ENCODE data around the gene TAOK1.

TAOK1 gene

DNA sequence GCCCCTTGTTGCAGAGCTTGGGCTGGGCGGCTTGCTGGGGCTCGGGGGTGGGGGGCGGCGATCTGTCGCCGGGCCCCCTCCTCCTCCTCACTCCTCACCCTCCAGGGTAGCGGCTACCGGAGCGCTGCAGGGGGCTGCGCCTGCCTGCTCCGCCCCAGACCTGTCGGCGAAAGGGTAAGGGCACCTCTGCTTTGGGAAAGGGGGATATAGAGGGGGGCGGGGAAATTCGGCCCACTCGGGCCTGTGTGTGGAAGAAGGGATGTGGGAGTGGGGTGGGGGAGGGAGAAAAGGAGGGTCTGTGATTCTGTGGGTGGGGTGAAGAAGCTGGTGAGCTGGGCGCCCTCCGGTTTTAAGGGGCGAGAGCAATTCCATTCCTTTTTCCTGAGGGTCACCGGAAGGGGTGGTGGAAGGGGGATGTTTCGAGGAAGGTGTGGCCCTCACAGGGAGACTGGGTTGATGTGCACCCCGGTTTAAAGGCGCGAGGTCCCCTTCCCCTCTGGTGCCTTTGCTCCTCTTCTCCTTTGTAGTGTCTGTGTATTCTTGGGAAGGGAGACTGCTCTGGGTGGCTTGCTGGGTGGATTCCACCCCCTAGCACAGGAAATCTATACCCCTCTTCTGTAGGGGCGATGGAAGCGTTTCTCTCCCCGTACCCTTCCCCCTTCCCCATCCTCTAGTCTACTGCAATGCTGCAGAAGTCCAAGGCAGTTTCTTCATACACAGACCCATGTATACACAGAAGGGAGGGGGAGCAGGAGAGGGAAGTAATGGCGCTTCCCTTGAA is 878 bp downstream of the TAOK1 start (continued):
- TF ChIP-seq SALL2 (tag by site-specific recombination; IDR thresholded peaks at IDR 0.05; ENCODE audit: borderline replicate concordance) (no peak), ZNF274 (IDR thresholded peaks at IDR 0.05; ENCODE audit: low read length) (no peak), ZNF274 (tag by site-specific recombination; IDR thresholded peaks at IDR 0.05; ENCODE audit: borderline replicate concordance) (no peak), PRDM1 (tag by site-specific recombination; IDR thresholded peaks at IDR 0.05) (no peak), ZNF621 (tag by site-specific recombination; IDR thresholded peaks at IDR 0.05) (no peak), ZXDB (tag by site-specific recombination; IDR thresholded peaks at IDR 0.05) (no peak), ZNF23 (tag by site-specific recombination; IDR thresholded peaks at IDR 0.05; ENCODE audit: borderline replicate concordance) (no peak), ZNF133 (tag by site-specific recombination; IDR thresholded peaks at IDR 0.05) (no peak), MEIS1 (CRISPR knock-in tag; IDR thresholded peaks at IDR 0.05; ENCODE audit: borderline replicate concordance) (no peak), KLF16 (tag by site-specific recombination; IDR thresholded peaks at IDR 0.05) (peak; percentile 70), ZNF544 (tag by site-specific recombination; IDR thresholded peaks at IDR 0.05) (no peak), KLF8 (tag by site-specific recombination; IDR thresholded peaks at IDR 0.05) (peak; percentile 46; the same call in 1 of the 2 replicates), ZNF654 (tag by site-specific recombination; IDR thresholded peaks at IDR 0.05; ENCODE audit: low read depth) (no peak), TRIM28 (IDR thresholded peaks at IDR 0.05; ENCODE audit: borderline replicate concordance, low read length) (no peak), ZNF514 (tag by site-specific recombination; IDR thresholded peaks at IDR 0.05) (no peak), GLIS1 (tag by site-specific recombination; IDR thresholded peaks at IDR 0.05) (peak; percentile 62), ZNF341 (tag by site-specific recombination; IDR thresholded peaks at IDR 0.05; ENCODE audit: low read depth) (peak; percentile 71), ZNF792 (tag by site-specific recombination; IDR thresholded peaks at IDR 0.05) (no peak), EGR2 (tag by site-specific recombination; IDR thresholded peaks at IDR 0.05; ENCODE audit: low read depth) (peak; percentile 91), IKZF3 (tag by site-specific recombination; IDR thresholded peaks at IDR 0.05) (peak; percentile 15; the same call in 1 of the 2 replicates), MZF1 (tag by site-specific recombination; IDR thresholded peaks at IDR 0.05; ENCODE audit: borderline replicate concordance) (no peak; the same call in 1 of the 2 replicates), GLIS2 (tag by site-specific recombination; IDR thresholded peaks at IDR 0.05) (peak; percentile 62), ZNF174 (tag by site-specific recombination; IDR thresholded peaks at IDR 0.05) (no peak), ZBTB17 (tag by site-specific recombination; IDR thresholded peaks at IDR 0.05) (peak; percentile 22; the same call in 1 of the 2 replicates), KLF10 (tag by site-specific recombination; IDR thresholded peaks at IDR 0.05) (0 out of 2 replicates have a peak, but pooled peaks have one; percentile 28)
- TF ChIP-seq, protein P1, sequence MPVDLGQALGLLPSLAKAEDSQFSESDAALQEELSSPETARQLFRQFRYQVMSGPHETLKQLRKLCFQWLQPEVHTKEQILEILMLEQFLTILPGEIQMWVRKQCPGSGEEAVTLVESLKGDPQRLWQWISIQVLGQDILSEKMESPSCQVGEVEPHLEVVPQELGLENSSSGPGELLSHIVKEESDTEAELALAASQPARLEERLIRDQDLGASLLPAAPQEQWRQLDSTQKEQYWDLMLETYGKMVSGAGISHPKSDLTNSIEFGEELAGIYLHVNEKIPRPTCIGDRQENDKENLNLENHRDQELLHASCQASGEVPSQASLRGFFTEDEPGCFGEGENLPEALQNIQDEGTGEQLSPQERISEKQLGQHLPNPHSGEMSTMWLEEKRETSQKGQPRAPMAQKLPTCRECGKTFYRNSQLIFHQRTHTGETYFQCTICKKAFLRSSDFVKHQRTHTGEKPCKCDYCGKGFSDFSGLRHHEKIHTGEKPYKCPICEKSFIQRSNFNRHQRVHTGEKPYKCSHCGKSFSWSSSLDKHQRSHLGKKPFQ (tag by site-specific recombination; IDR thresholded peaks at IDR 0.05), result no peak
- TF ChIP-seq, protein P2, sequence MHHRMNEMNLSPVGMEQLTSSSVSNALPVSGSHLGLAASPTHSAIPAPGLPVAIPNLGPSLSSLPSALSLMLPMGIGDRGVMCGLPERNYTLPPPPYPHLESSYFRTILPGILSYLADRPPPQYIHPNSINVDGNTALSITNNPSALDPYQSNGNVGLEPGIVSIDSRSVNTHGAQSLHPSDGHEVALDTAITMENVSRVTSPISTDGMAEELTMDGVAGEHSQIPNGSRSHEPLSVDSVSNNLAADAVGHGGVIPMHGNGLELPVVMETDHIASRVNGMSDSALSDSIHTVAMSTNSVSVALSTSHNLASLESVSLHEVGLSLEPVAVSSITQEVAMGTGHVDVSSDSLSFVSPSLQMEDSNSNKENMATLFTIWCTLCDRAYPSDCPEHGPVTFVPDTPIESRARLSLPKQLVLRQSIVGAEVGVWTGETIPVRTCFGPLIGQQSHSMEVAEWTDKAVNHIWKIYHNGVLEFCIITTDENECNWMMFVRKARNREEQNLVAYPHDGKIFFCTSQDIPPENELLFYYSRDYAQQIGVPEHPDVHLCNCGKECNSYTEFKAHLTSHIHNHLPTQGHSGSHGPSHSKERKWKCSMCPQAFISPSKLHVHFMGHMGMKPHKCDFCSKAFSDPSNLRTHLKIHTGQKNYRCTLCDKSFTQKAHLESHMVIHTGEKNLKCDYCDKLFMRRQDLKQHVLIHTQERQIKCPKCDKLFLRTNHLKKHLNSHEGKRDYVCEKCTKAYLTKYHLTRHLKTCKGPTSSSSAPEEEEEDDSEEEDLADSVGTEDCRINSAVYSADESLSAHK (tag by site-specific recombination; IDR thresholded peaks at IDR 0.05), result peak; percentile 75; the same call in 1 of the 2 replicates
- TF ChIP-seq, protein P3, sequence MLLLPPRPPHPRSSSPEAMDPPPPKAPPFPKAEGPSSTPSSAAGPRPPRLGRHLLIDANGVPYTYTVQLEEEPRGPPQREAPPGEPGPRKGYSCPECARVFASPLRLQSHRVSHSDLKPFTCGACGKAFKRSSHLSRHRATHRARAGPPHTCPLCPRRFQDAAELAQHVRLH (tag by site-specific recombination; IDR thresholded peaks at IDR 0.05), result no peak
- TF ChIP-seq, protein P4, sequence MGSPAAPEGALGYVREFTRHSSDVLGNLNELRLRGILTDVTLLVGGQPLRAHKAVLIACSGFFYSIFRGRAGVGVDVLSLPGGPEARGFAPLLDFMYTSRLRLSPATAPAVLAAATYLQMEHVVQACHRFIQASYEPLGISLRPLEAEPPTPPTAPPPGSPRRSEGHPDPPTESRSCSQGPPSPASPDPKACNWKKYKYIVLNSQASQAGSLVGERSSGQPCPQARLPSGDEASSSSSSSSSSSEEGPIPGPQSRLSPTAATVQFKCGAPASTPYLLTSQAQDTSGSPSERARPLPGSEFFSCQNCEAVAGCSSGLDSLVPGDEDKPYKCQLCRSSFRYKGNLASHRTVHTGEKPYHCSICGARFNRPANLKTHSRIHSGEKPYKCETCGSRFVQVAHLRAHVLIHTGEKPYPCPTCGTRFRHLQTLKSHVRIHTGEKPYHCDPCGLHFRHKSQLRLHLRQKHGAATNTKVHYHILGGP (tag by site-specific recombination; IDR thresholded peaks at IDR 0.05), result 0 out of 2 replicates have a peak, but pooled peaks have one; percentile 38
- TF ChIP-seq, protein P5, sequence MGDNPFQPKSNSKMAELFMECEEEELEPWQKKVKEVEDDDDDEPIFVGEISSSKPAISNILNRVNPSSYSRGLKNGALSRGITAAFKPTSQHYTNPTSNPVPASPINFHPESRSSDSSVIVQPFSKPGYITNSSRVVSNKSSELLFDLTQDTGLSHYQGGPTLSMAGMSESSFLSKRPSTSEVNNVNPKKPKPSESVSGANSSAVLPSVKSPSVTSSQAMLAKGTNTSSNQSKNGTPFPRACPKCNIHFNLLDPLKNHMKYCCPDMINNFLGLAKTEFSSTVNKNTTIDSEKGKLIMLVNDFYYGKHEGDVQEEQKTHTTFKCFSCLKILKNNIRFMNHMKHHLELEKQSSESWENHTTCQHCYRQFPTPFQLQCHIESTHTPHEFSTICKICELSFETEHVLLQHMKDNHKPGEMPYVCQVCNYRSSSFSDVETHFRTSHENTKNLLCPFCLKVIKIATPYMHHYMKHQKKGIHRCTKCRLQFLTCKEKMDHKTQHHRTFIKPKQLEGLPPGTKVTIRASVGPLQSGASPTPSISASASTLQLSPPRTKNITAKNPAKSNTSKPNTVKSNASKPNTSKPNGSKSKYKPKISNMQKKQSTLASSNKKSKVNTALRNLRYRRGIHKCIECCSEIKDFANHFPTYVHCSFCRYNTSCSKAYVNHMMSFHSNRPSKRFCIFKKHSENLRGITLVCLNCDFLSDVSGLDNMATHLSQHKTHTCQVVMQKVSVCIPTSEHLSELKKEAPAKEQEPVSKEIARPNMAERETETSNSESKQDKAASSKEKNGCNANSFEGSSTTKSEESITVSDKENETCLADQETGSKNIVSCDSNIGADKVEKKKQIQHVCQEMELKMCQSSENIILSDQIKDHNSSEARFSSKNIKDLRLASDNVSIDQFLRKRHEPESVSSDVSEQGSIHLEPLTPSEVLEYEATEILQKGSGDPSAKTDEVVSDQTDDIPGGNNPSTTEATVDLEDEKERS (tag by site-specific recombination; IDR thresholded peaks at IDR 0.05), result no peak
- TF ChIP-seq, protein P6, sequence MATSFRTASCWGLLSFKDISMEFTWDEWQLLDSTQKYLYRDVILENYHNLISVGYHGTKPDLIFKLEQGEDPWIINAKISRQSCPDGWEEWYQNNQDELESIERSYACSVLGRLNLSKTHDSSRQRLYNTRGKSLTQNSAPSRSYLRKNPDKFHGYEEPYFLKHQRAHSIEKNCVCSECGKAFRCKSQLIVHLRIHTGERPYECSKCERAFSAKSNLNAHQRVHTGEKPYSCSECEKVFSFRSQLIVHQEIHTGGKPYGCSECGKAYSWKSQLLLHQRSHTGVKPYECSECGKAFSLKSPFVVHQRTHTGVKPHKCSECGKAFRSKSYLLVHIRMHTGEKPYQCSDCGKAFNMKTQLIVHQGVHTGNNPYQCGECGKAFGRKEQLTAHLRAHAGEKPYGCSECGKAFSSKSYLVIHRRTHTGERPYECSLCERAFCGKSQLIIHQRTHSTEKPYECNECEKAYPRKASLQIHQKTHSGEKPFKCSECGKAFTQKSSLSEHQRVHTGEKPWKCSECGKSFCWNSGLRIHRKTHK (tag by site-specific recombination; IDR thresholded peaks at IDR 0.05), result no peak

Data from HEK293 (cell line).